GM23338 (cell line): Measurements from ENCODE around the gene ST14. TPM values are rescaled to one million over a fixed set of nuclear protein-coding genes. Genes with fewer than 3 reads are reported as not detected.

Experiments
- ATAC-seq: fragments of 200-7000 bp; cut with Tn5 transposase; 3 replicates; pipeline ENCODE4 v1.9.1; 2020
- DNase-seq: peaks from one replicate; pipeline ENCODE4 v3.0.0-alpha.2; 2015; ENCODE audit warnings: low spot score
- H2AFZ ChIP-seq: fragments of 200-600 bp; sonication (generic); 2 replicates; pipeline ENCODE4 v1.8.0; 2016; ENCODE audit warnings: antibody characterized with exemption, mild to moderate bottlenecking, moderate library complexity
- H3F3A ChIP-seq: fragments of 200-600 bp; sonication (generic); replicated peaks from 2 replicates; pipeline ENCODE4 v1.8.0; 2017; ENCODE audit warnings: antibody characterized with exemption, mixed run types, low read depth
- H3K27ac ChIP-seq: fragments of 200-600 bp; sonication (generic); 2 replicates; pipeline ENCODE4 v1.6.1; 2016; ENCODE audit warnings: low read depth
- H3K27me3 ChIP-seq: fragments of 200-600 bp; sonication (generic); 2 replicates; pipeline ENCODE4 v1.8.0; 2016; ENCODE audit warnings: mild to moderate bottlenecking, mixed run types, moderate library complexity; ENCODE audit not compliant: insufficient read depth
- H3K36me3 ChIP-seq: fragments of 200-600 bp; sonication (generic); 2 replicates; pipeline ENCODE4 v1.8.0; 2016; ENCODE audit warnings: mild to moderate bottlenecking; ENCODE audit not compliant: insufficient read depth
- H3K4me1 ChIP-seq: fragments of 200-600 bp; sonication (generic); 2 replicates; pipeline ENCODE4 v1.8.0; 2016; ENCODE audit warnings: mild to moderate bottlenecking, moderate library complexity; ENCODE audit not compliant: insufficient read depth
- H3K4me2 ChIP-seq: fragments of 200-600 bp; sonication (generic); 2 replicates; pipeline ENCODE4 v1.7.1; 2017; ENCODE audit warnings: mixed run types
- H3K4me3 ChIP-seq: fragments of 200-600 bp; sonication (generic); 2 replicates; pipeline ENCODE4 v1.6.1; 2016; ENCODE audit warnings: mixed run types
- H3K79me2 ChIP-seq: fragments of 200-600 bp; sonication (generic); replicated peaks from 2 replicates; pipeline ENCODE4 v1.8.0; 2017; ENCODE audit warnings: mild to moderate bottlenecking; ENCODE audit not compliant: insufficient read depth
- H3K9me2 ChIP-seq: fragments of 200-600 bp; sonication (generic); 2 replicates; pipeline ENCODE4 v1.8.0; 2017; ENCODE audit not compliant: insufficient read depth
- H4K20me1 ChIP-seq: fragments of 200-600 bp; sonication (generic); replicated peaks from 2 replicates; pipeline ENCODE4 v1.8.0; 2017; ENCODE audit warnings: mild to moderate bottlenecking; ENCODE audit not compliant: insufficient read depth
- H3K27ac Mint-ChIP-seq: 2 replicates; pipeline ENCODE4 v1.8.0; 2020; ENCODE audit warnings: inconsistent platforms, mild to moderate bottlenecking, moderate library complexity, mixed read lengths
- H3K27me3 Mint-ChIP-seq: 3 replicates; pipeline ENCODE4 v1.8.0; 2022; ENCODE audit warnings: low read depth, mild to moderate bottlenecking, moderate library complexity, mixed read lengths, inconsistent platforms; ENCODE audit not compliant: insufficient read depth, poor library complexity
- H3K36me3 Mint-ChIP-seq: 3 replicates; pipeline ENCODE4 v1.8.0; 2021; ENCODE audit warnings: low read depth, mild to moderate bottlenecking, inconsistent platforms, moderate library complexity, mixed read lengths
- H3K4me1 Mint-ChIP-seq: 3 replicates; pipeline ENCODE4 v1.8.0; 2020; ENCODE audit warnings: mild to moderate bottlenecking, inconsistent platforms, mixed read lengths
- H3K4me3 Mint-ChIP-seq: 3 replicates; pipeline ENCODE4 v1.8.0; 2021; ENCODE audit warnings: moderate library complexity, mild to moderate bottlenecking, inconsistent platforms, mixed read lengths
- H3K9me3 Mint-ChIP-seq: 3 replicates; pipeline ENCODE4 v1.8.0; 2020; ENCODE audit warnings: moderate library complexity, mild to moderate bottlenecking, inconsistent platforms, mixed read lengths
- CREB1 ChIP-seq: fragments of 250-450 bp; sonication (Bioruptor Pico); IDR thresholded peaks from 2 replicates; pipeline ENCODE4 v1.5.0; 2020; ENCODE audit warnings: low read depth, mild to moderate bottlenecking, moderate library complexity
- CTCF ChIP-seq, 2 experiments: fragments of 200-600 bp in 1 of 2; sonication (generic) in 1 of 2; conservative IDR thresholded peaks; 2 replicates each; pipeline versions ENCODE4 v1.5.1 to v1.6.1; 2016 to 2017; ENCODE audit warnings: antibody characterized with exemption in 2 of 2, low read depth in 2 of 2, mild to moderate bottlenecking in 2 of 2, moderate library complexity in 1 of 2
- EZH2 ChIP-seq: fragments of 200-600 bp; sonication (generic); IDR thresholded peaks from one replicate; pipeline ENCODE4 v1.8.0; 2017; ENCODE audit warnings: antibody characterized with exemption, mild to moderate bottlenecking, low read depth; ENCODE audit not compliant: unreplicated experiment
- EZH2phosphoT487 ChIP-seq: fragments of 200-600 bp; sonication (generic); IDR thresholded peaks from one replicate; pipeline ENCODE4 v1.8.1; 2018; ENCODE audit warnings: antibody characterized with exemption; ENCODE audit not compliant: unreplicated experiment
- JUNB ChIP-seq: IDR thresholded peaks from one replicate; pipeline ENCODE4 v1.6.1; 2016; ENCODE audit warnings: antibody characterized with exemption; ENCODE audit not compliant: unreplicated experiment
- NANOG ChIP-seq: IDR thresholded peaks from 2 replicates; pipeline ENCODE4 v1.6.1; 2016; ENCODE audit warnings: antibody characterized with exemption, borderline replicate concordance
- POLR2AphosphoS5 ChIP-seq: IDR thresholded peaks from 2 replicates; pipeline ENCODE4 v1.6.1; 2016; ENCODE audit warnings: antibody characterized with exemption, low read depth
- STAT1 ChIP-seq: IDR thresholded peaks from one replicate; pipeline ENCODE4 v1.6.1; 2016; ENCODE audit warnings: antibody characterized with exemption; ENCODE audit not compliant: unreplicated experiment
- ZNF114 ChIP-seq: fragments of 250-450 bp; sonication (Bioruptor Pico); IDR thresholded peaks from 2 replicates; pipeline ENCODE4 v1.5.0; 2020; ENCODE audit warnings: mild to moderate bottlenecking, moderate library complexity
- ZNF331 ChIP-seq: fragments of 250-450 bp; sonication (Bioruptor Pico); IDR thresholded peaks from 2 replicates; pipeline ENCODE4 v1.5.0; 2020; ENCODE audit warnings: low read depth, mild to moderate bottlenecking, moderate library complexity
- ZNF462 ChIP-seq: fragments of 250-450 bp; sonication (Bioruptor Pico); IDR thresholded peaks from 2 replicates; pipeline ENCODE4 v1.5.0; 2020; ENCODE audit warnings: mild to moderate bottlenecking, moderate library complexity
- polyA plus RNA-seq: library from polyadenylated mRNA; unstranded; fragments of >200 nt; fragmentation: Nextera tagmentation; extraction: Ambion mirVana; gene quantifications from 2 replicates; pipeline ENCODE4 v1.2.1, GENCODE V29; 2016
- total RNA-seq: library from RNA; depleted of rRNA; stranded (reverse); fragments of >200 nt; shearing (Covaris generic); gene quantifications from 2 replicates; pipeline ENCODE4 v1.2.3, GENCODE V29; 2014

The ST14 gene
- total and polyA plus RNA-seq, 2 experiments from 2014 or later, result 7.9 to 32.7 TPM

GRCh38 chr11:130151196-130151595, 8.4 kb upstream of the ST14 start:
- H3K4me1 ChIP-seq, result peaks cover 5% of the 10 kb centered on the region
- TF ChIP-seq POLR2AphosphoS5, result no peak
- TF ChIP-seq NANOG, result no peak
- no peak for TF ChIP-seq JUNB
- no peak for TF ChIP-seq CTCF (conservative IDR thresholded peaks at IDR 0.05; ENCODE audit: low read depth in 2 of 2)
- TF ChIP-seq EZH2phosphoT487, result no peak
- TF ChIP-seq CREB1 (CRISPR knock-in tag), result no peak
- TF ChIP-seq ZNF114 (CRISPR knock-in tag), result no peak
- no peak for TF ChIP-seq STAT1
- TF ChIP-seq ZNF462 (CRISPR knock-in tag), result no peak
- no peak for TF ChIP-seq EZH2
- no peak for TF ChIP-seq ZNF331 (CRISPR knock-in tag)
- Mint-ChIP-seq H3K27ac (no peak overlapping the region), H3K4me1 (peaks cover 21% of the 10 kb centered on the region), H3K4me3 (no peak overlapping the region), H3K9me3 (no peaks in the 10 kb centered on the region), H3K27me3 (peaks cover 5% of the 10 kb centered on the region), H3K36me3 (no peaks in the 10 kb centered on the region)
- H3K4me2 ChIP-seq, result no peak overlapping the region
- H3F3A ChIP-seq, result no peaks in the 10 kb centered on the region
- no peak overlapping the region for H3K4me3 ChIP-seq
- H3K79me2 ChIP-seq, result no peaks in the 10 kb centered on the region
- no peaks in the 10 kb centered on the region for H4K20me1 ChIP-seq
- peak overlapping the region; percentile 70 for H3K27ac ChIP-seq
- DNase-seq (no peak), ATAC-seq (no peak)
- H3K9me2 ChIP-seq, result no peaks in the 10 kb centered on the region
- no peaks in the 10 kb centered on the region for H3K36me3 ChIP-seq
- H3K27me3 ChIP-seq, result no peaks in the 10 kb centered on the region
- no peak overlapping the region for H2AFZ ChIP-seq
